Measurements from ENCODE around the gene MUC6. TPM values are rescaled to one million over a fixed set of nuclear protein-coding genes. Genes with fewer than 3 reads are reported as not detected.

MUC6 gene
- total RNA-seq, 1 experiment from 2014 or later: not detected

GRCh38 chr11:1000357-1001278 is 35.9 kb downstream of the MUC6 start:
- no peak overlapping the region for H4K5ac ChIP-seq (ENCODE audit: insufficient read length, low read depth, low read length)
- H3K56ac ChIP-seq (ENCODE audit: insufficient read length, low read depth, low read length): no peak overlapping the region
- H3K14ac ChIP-seq (ENCODE audit: insufficient read depth, low read length): no peak overlapping the region
- no peak for DNase-seq
- H3K18ac ChIP-seq (ENCODE audit: insufficient read length, low read depth, low read length): no peak overlapping the region
- no peaks in the 10 kb centered on the region for H3K4me1 ChIP-seq (ENCODE audit: insufficient read depth, low read length)
- H3T11ph ChIP-seq (ENCODE audit: low read length): no peak overlapping the region
- Mint-ChIP-seq H3K36me3 (ENCODE audit: insufficient read depth in 1 of 3, low read depth in 3 of 3) (peaks cover 16 to 61% (median 58%) of the 10 kb centered on the region in 3 experiments), H3K27ac (peak overlapping the region in 2 of 3 experiments; percentile 3 to 72; a peak in 4 of 7 replicates), H3K4me1 (peaks cover 3 to 6% of the 10 kb centered on the region in 2 experiments; a peak in 2 of 4 replicates), H3K4me3 (no peak overlapping the region), H3K27me3 (ENCODE audit: low read depth) (no peaks in the 10 kb centered on the region), H3K9me3 (peaks cover 0 to 3% of the 10 kb centered on the region in 2 experiments; a peak in 2 of 5 replicates)
- H2BK120ac ChIP-seq (ENCODE audit: low read depth, low read length, poor library complexity, severe bottlenecking): no peak overlapping the region
- no peaks in the 10 kb centered on the region for H3K23me2 ChIP-seq (ENCODE audit: insufficient read length, low read depth, low read length, poor library complexity, severe bottlenecking)
- no peaks in the 10 kb centered on the region for H3K79me1 ChIP-seq (ENCODE audit: insufficient read depth, low read depth, low read length, poor library complexity, severe bottlenecking)
- H3K9me3 ChIP-seq (ENCODE audit: control insufficient read depth, low read depth, low read length): no peaks in the 10 kb centered on the region
- no peak overlapping the region for H4K91ac ChIP-seq (ENCODE audit: insufficient read length, low read depth, low read length)
- no peak overlapping the region for H3K4me2 ChIP-seq (ENCODE audit: insufficient read depth, insufficient read length, low read length)
- no peaks in the 10 kb centered on the region for H3K27me3 ChIP-seq (ENCODE audit: insufficient read depth, low read length)
- H2AFZ ChIP-seq (ENCODE audit: low read length): no peak overlapping the region
- TF ChIP-seq, protein P1, sequence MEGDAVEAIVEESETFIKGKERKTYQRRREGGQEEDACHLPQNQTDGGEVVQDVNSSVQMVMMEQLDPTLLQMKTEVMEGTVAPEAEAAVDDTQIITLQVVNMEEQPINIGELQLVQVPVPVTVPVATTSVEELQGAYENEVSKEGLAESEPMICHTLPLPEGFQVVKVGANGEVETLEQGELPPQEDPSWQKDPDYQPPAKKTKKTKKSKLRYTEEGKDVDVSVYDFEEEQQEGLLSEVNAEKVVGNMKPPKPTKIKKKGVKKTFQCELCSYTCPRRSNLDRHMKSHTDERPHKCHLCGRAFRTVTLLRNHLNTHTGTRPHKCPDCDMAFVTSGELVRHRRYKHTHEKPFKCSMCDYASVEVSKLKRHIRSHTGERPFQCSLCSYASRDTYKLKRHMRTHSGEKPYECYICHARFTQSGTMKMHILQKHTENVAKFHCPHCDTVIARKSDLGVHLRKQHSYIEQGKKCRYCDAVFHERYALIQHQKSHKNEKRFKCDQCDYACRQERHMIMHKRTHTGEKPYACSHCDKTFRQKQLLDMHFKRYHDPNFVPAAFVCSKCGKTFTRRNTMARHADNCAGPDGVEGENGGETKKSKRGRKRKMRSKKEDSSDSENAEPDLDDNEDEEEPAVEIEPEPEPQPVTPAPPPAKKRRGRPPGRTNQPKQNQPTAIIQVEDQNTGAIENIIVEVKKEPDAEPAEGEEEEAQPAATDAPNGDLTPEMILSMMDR (conservative IDR thresholded peaks at IDR 0.05): no peak
- no peaks in the 10 kb centered on the region for H4K20me1 ChIP-seq (ENCODE audit: control insufficient read depth, insufficient read depth, insufficient read length)
- H3K79me2 ChIP-seq (ENCODE audit: insufficient read depth, low read length): no peaks in the 10 kb centered on the region
- H2BK12ac ChIP-seq (ENCODE audit: insufficient read length, low read depth, low read length): no peak overlapping the region
- no peak overlapping the region for H3K23ac ChIP-seq (ENCODE audit: insufficient read length, low read depth, low read length)
- no peak overlapping the region for H2AK5ac ChIP-seq (ENCODE audit: insufficient read length, low read length)
- H2BK15ac ChIP-seq (ENCODE audit: low read depth, low read length): no peak overlapping the region
- H4K8ac ChIP-seq (replicated peaks; ENCODE audit: insufficient read length, low read depth, low read length): no peak overlapping the region
- no peak overlapping the region for H3K4ac ChIP-seq (ENCODE audit: low read depth, low read length)
- WGBS (ENCODE audit: extremely low coverage, insufficient read length, low lambda C conversion rate): no CpG with 5 or more reads among the region's 38 CpGs
- H2BK5ac ChIP-seq (ENCODE audit: insufficient read length, low read length): no peak overlapping the region
- no peak overlapping the region for H2BK20ac ChIP-seq (ENCODE audit: low read depth, low read length, poor library complexity, severe bottlenecking)
- H3K9ac ChIP-seq (ENCODE audit: extremely low read depth, insufficient read length, low read length): no peak overlapping the region
- no peak overlapping the region for H3K27ac ChIP-seq (ENCODE audit: insufficient read length, low read depth, low read length)

Measured in H9 (cell line).